ENCODE results near the gene UTS2B.

Gene UTS2B

GRCh38 chr3:191235331-191236314 is 94.7 kb downstream of the UTS2B start:
- no peak for DNase-seq

GRCh38 chr3:191234216-191234615 is 96.1 kb downstream of the UTS2B start:
- no peak for DNase-seq

- DNase-seq: no peak
These were observed 102.8 kb downstream of the UTS2B start for GRCh38 chr3:191227541-191227940.

- DNase-seq: no peak
These were observed 108.7 kb downstream of the UTS2B start for GRCh38 chr3:191221638-191222037.

- no peak for DNase-seq
These were observed 109.4 kb downstream of the UTS2B start for GRCh38 chr3:191220908-191221307.

GRCh38 chr3:191217301-191217700 is 113.0 kb downstream of the UTS2B start:
- DNase-seq: no peak
